NCI-H2107 treated with DMSO at 0.1 percent for 48 hours (cell line): ENCODE measurements around the gene AXIN1.
"Not testable (repeated sequence)": the region's sequence is repeated elsewhere in the genome, so short reads cannot be mapped to it uniquely, and the experiment has no call there.

ENCODE experiments used
- DNase-seq: peaks from one replicate; lab custom pipeline; 2025; ENCODE audit not compliant: unreplicated experiment; lab: John Stamatoyannopoulos, UW

The AXIN1 gene

DNA sequence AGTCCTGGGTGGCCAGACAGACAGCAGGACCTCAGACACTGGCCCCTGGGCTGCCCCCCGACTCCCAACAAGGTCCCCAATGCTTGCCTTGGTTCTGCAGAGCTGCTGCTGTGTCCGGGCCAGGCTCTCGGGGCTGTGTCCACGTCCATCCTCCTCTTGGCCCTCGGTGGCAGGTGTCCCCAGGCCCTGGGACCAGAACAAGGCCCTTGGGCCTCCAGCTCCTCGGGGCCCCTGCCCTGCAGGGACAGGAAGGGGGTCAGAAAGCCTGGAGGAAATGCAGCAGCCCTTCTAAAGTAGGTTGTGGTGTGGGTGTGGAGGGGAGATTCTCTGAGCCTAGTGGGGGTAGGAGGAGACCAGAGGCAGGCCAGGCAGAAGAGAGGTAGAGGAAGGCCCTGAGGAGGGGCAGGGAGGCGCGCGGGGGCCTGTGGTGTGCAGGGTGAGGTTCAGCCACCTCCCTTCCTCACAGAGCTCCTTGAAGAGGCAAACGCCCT lies 2.5 kb upstream of the AXIN1 start:
- DNase-seq: no peak

DNA sequence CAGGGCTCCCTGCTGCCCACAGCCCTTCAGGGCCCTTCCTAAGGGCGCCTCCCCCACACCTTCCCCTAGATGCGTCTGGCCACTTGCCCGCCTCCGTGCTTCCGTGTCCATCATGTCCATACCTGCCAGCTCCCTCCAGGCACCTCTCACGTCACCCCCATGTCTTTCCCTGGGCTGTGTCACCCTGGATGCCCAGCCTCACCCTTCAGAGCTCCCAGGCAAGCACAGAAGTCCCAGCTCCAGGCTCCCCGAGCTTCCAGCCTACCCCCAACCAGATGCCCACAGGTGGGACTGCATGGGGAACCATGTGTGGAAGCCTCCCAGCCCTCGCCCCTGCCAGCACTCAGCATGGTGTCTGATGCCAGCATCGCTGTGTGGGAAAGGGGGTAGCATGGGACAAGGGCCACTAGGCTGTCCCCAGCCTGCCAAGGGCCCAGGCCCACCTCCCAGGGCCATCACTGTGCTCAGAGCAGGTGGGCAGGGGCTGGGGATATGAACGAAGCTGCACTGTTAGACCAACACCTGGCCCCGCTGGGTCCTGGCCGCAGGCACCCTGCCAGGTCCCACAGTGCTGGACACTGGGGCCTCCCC lies 1.9 kb upstream of the AXIN1 start:
- DNase-seq: no peak

DNA sequence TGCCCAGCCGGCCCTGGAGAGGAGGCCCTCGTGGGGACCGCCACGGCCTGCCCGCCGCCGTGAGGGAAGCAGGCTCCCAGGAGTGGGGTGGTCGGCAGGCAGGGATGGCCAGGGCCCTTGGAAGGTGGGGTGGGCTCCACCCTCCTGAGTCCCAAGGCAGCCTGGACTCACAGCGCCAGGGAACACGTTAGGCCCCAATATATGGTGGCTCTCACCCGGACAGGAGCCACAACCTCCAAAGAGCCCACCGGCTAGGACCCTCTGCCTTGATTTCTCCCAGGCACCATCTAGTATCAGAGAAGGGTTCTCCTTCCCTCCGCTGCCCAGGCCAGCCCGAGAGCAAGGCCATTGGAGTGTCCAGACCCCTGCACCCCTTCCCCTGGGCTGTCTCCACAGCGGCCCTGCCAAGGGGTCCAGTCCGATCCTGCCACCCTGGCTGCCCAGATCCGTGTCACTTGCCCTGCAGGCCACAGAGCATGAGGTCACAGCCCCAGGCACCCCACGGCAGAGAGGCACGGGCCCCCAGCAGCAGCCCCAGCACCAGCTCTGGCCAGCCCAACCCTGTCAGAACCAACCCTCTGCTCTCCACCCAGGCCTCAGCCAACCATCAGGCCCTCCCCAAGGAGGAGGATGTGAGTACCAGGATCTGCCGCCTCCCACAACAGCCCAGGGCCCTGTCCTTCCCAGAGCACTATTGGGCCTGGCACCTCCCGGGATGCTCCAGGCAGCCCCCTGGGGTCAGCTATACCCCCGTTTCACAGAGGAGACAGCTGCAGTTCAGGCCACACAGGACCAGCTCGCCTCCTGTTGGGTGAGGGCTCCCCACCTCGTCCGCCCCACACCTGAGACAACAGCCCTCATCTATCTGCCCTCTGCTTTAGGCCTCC lies 1.1 kb upstream of the AXIN1 start:
- DNase-seq: no peak

DNA sequence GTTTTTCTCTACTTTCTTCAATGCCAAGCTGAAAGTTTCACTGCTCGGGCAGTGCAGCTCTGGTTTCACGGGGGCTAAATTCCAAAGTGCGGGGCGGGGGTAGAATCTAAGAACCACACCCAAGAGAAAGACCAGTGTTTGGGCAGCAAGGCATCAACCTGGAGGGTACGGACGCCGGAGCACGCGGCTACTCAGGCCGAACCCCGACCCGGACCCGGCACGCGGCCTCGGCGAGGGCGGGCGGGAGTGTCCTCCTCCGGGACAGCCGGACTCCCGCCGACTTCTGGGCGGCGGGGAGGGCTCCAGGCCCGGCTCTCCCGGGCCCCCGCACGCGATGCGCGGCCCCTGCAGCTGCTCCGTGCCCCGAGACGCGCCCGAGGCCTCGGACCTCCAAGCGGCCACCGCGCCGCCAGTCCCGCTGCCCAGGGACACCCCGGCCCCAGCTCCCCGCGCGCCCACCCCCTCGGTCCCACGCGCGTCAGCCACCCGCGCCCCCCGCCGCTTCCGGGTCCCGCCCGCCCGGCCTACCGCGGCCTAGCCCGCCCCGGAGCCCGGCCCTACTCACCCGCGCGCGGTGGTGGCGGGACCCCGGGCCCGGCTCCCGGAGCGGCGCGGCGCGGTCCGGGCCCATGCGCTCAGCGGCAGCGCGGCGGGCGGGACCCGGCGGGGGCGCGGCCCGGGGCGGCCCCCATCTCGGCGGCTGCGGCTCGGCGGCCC lies 561 bp downstream of the AXIN1 start:
- no peak for DNase-seq

DNA sequence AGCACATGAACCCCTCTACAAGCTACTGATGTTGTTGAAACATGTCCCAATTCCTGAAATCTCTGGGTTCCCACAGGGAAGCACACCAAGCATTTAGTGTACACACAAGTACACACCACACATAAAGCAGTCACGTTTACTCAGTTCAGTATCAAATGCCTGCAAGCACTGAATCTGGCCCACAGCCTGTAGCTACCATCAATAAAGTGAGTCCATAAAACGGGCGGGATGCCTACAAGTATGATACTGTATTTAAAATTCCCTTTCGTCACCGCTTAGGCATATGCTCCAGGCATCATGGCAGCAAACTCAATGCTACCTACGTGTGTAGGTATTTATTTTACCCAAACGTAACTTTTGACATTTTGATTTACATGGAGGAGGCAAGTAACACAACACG lies 2.3 kb downstream of the AXIN1 start:
- DNase-seq: no peak

DNA sequence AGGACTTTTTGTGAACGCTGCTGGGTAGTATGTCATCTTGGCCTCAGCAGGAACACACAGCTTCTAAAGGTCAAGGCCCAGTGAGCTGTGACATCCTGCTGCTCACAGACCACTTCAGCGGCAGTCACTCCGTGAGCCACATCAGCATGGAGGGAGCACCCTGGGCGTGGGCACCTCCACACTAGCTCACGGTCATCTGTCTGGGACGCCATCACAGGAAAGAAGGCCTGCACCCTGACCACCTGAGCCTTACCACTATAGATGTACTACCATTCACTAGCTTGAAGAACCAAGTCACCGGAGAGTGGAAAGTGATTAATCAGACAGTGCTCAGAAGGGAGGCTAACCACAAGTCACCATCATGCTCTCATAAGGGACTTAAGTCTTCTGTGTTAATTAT lies 3.3 kb downstream of the AXIN1 start:
- no peak for DNase-seq

DNA sequence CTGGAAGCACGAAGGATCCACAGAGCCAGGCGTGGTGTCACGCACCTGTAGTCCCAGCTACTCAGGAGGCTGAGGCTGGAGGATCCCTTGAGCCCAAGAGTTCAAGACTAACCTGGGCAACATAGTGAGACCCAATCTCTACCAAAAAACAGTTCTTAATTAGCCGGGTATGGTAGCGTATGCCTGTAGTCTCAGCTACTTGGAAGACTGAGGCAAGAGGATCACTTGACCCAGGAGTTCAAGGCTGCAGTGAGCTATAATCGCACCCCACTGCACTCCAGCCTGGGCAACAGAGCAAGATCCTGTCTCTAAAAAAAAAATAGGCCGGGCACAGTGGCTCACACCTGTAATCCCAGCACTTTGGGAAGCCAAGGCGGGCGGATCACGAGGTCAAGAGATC lies 4.0 kb downstream of the AXIN1 start:
- not testable (repeated sequence) for DNase-seq

DNA sequence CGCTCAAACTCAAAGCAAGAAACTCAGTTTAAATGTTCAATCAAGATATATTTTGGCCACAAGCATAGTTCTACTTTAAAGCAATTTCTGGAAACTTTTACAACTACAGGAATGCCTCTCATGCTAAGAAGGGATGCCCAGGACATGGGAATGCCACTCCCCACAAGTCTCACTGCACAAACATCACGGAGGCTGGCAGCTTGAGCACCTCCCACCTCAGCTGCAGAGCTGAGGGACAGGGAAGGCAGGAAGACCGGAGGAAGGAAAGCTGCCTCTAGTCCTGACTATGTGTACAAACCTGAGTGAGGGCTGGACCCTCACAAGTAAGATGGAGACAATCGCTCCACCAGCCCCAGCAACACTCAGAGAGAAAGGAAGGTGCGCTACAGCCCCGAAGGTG lies 5.3 kb downstream of the AXIN1 start:
- DNase-seq: no peak

DNA sequence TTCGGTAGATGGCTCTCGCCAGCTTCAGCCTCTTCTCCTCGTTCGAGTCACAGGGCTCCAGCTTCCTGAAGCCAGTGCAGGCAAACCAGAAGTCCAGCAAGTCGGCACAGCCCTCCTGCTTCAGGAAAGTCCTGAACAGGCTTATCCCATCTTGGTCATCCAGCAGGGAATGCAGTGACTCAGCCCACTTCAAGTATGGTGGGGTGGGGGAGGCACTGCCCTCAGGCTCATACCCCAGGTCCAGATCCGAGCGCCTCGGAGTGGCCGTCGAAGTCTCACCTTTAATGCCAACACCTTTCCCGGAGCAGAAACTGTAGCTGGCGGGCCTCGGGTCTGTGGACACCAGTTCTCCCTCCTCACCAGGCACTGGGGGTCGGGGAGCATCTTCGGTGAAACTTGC lies 5.9 kb downstream of the AXIN1 start:
- no peak for DNase-seq

DNA sequence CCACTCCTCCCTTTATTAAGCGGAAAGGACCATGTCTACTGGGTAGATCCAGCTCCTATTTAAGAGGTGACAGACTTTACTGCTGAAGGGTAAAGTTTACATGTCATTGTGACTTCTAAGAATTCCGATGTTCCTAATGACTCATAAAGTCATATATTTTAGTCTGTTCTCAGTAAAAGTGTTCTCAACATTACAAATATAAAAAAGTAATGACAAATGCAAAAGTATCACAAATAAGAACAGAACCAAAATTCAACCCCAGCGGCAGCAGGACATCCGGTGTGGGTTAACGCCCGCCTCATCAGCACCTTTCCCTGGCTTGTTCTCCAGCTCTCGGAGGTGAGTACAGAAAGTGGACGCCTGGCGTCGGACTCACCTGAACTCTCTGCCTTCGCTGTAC lies 6.8 kb downstream of the AXIN1 start:
- no peak for DNase-seq

DNA sequence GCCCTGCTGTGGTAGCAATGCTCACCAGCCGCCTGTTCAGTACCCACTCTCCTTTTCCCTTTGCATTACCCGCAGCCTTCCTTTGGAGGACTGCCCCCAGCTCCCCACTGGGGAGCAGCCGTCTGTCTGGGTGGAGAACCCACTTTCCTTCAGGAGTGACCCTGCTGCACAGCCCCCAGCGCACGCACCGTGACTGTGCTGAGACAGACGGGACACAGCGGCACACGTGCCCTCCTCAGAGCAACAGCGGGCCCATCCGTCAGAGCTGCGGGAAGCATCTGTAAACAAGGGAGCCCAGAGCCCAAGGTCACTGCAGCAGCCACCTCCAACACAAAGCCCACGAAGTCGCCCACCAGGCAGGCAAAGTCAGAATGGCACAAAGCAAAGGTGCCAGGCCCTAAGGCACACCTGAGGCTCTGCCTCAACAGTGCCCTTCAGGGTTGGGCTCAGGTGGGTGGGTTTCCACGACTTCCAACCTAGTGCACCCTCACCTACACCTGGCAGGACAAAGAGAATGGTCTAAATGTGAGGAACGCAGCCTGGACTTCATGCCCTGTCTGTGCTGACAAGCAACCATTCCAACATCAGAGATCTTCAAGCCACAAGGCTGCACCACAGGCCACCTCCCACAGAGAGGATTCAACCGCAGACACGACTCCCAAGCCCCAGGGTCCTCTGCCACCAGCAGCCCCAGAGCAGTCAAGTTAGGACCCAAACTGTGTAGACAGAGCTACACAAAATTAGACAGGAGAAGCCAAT lies 9.9 kb downstream of the AXIN1 start:
- no peak for DNase-seq

DNA sequence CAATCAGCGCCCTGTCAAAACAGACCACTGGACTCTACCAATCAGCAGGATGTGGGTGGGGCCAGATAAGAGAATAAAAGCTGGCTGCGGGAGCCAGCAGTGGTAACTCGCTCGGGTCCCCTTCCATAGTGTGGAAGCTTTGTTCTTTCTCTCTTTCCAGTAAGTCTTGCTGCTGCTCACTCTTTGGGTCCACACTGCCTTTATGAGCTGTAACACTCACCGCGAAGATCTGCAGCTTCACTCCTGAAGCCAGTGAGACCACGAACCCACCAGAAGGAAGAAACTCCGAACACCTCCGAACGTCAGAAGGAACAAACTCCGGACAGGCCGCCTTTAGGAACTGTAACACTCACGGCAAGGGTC lies 10.6 kb downstream of the AXIN1 start:
- DNase-seq: not testable (repeated sequence)

DNA sequence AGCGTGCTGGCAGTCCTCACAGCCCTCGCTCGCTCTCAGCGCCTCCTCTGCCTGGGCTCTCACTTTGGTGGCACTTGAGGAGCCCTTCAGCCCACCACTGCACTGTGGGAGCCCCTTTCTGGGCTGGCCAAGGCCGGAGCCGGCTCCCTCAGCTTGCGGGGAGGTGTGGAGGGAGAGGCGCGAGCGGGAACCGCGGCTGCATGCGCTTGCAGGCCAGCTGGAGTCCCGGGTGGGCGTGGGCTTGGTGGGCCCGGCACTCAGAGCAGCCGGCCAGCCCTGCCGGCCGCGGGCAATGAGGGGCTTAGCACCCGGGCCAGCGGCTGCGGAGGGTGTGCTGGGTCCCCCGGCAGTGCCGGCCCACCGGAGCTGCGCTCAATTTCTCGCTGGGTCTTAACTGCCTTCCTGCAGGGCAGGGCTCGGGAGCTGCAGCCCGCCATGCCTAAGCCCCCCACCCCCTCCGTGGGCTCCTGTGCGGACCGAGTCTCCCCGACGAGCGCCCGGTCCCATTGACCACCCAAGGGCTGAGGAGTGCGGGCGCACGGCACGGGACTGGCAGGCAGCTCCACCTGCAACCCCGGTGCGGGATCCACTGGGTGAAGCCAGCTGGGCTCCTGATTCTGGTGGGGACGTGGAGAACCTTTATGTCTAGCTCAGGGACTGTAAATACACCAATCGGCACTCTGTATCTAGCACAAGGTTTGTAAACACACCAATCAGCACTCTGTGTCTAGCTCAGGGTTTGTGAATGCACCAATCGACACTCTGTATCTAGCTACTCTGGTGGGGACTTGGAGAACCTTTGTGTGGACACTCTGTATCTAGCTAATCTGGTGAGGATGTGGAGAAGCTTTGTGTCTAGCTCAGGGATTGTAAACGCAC lies 11.2 kb downstream of the AXIN1 start:
- not testable (repeated sequence) for DNase-seq

DNA sequence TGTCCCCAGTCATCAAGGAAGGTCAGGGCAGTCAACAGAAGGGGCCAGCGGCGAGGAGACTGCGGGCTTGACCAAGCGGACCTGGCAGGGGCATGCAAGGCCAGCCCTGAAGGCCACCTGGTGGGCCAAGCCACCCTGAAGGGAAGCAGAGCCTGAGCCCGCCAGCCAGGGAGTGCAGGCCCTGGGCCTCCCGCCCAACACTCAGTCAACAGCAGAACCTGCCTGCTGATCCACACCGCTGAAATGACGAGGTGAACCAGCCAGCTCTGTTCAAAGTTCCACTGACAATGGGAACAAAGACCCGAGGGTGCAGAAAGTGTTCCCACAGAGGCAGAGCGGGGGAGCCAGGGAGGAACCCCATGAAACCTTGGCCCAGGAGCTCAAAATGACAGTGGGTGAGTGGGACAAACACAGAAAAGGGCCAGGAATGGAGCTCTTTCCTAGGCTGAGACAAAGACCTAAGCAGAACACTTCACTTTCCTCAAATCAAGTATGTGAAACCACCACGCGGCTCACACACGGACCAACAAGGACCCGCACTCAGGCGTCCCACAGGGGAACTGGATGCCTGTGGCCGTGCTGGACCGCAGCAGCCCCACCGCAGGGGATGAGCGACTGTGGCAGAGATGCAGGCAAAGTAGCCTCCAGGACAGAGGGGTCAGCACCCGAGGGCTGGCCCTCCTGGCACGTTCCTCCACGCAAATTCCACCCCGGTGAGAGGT lies 12.0 kb downstream of the AXIN1 start:
- no peak for DNase-seq

DNA sequence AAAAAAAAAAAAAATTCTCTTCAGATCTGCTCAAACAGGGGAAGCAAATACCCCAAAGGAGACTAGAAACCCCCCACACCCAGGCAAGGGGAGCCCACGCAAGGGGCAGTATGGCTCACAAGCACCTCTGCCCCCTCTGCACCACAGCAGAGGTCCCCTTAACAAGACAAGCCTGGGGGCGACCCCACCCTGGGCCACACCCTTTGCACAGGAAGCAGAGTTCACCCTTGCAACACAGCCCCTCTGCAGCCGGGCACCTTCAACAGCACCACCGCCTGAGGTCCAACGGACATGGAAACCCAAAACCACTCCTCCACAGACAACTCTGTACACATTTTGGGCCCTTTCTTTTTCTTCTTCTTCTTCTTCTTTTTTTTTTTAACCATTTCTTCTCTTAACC lies 12.8 kb downstream of the AXIN1 start:
- DNase-seq: no peak

DNA sequence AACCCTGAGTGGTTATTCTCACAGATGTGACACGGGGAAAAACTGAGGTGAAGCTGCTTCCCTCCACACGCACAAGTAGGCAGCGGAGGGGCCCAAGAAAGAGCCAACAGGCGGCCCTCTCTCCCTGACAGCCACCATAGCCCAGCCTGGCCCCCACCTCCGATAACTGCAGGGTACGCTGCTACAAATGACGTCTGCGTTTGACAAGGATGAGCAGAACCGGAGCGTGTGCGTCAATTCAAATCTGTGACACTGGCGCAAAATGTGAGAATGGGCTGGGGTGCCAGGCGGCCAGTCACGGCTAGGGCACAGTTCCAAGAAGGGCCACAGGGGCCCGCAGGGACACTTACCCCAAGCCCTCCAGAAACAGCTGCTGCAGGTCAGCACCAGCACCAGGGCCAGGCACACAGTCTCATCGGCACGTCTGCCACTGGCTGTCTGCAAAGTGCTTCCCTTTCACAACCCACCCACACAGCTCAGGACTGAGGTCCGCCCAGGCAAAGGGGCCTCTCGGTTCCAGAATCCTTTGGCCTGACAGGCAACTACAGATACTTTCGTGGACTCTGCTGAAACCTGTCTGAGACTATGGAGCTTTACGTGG lies 14.4 kb downstream of the AXIN1 start:
- no peak for DNase-seq

DNA sequence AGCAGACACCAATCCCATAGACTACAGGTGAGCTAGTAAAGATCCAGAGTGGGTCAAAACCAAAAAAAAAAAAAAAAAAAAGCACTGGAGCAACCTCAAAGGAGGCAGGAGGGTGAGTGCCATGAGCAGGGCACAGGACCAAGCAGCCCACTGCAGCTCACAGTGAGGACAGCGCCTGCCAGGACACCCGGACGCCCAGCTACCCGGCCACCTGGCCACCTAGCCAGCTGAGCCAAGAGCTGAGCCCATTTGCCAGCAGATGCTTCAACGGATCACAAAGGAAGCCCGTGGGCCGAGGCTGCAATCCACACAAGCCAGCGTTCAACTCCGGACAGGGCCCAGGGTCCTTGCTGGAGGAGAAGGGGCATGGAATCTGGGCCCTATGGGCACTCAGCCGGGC lies 15.1 kb downstream of the AXIN1 start:
- DNase-seq: no peak

DNA sequence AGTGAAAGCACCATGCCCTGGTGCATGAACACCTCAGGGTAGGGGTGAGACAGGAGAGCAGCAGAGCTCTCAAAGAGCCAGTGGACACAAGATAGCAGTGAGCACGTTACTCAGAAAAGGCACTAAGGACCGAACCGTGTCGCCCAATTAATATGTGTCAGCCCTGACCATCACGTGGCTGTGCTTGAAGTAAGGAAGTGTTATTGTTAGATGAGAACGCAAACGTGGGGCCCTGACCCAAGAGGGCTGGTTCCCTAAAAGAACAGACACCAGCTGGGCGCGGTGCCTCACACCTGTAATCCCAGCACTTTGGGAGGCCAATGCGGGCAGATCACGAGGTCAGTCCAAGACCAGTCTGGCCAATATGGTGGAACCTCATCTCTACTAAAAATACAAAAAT lies 16.3 kb downstream of the AXIN1 start:
- no peak for DNase-seq
